ENCODE data around the gene SAE1.

DNA sequence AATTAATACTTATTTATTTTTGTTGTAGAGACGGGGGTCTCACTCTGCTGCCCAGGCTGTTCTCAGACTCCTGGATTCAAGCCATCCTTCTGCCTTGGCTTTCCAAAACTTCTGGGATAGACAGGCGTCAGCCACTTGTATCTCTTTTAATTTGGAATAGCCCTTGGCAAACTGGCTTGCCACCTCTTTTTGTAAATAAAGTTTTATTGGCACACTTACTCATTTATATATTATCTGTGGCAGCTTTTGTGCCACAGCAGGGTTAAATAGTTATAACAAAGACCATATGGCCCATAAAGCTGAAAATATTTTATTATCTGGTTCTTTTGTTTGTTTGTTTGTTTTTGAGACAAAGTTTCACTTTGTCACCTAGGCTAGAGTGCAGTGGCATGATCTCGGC, 69.9 kb downstream of the SAE1 start:
- no peak for TF ChIP-seq CTCF (IDR thresholded peaks at IDR 0.05)
- TF ChIP-seq EP300 (IDR thresholded peaks at IDR 0.05; ENCODE audit: low read depth): no peak
- no peak for TF ChIP-seq POLR2A (IDR thresholded peaks at IDR 0.05)
